Stimulated activated CD4-positive, alpha-beta T cell treated with anti-CD3 and anti-CD28 coated beads, Interleukin-1b, Interleukin-23, amount 100 ng/mL, for 4 hours (primary cell): ENCODE measurements around the gene FAM222A.
"Not testable (repeated sequence)": the region's sequence is repeated elsewhere in the genome, so short reads cannot be mapped to it uniquely, and the experiment has no call there.

Experiments used
- DNase-seq, 2 donors: peaks; one replicate each; pipeline ENCODE4 v3.0.0-alpha.2; 2020; ENCODE audit warnings: low read depth in 2 of 2

Gene FAM222A

DNA sequence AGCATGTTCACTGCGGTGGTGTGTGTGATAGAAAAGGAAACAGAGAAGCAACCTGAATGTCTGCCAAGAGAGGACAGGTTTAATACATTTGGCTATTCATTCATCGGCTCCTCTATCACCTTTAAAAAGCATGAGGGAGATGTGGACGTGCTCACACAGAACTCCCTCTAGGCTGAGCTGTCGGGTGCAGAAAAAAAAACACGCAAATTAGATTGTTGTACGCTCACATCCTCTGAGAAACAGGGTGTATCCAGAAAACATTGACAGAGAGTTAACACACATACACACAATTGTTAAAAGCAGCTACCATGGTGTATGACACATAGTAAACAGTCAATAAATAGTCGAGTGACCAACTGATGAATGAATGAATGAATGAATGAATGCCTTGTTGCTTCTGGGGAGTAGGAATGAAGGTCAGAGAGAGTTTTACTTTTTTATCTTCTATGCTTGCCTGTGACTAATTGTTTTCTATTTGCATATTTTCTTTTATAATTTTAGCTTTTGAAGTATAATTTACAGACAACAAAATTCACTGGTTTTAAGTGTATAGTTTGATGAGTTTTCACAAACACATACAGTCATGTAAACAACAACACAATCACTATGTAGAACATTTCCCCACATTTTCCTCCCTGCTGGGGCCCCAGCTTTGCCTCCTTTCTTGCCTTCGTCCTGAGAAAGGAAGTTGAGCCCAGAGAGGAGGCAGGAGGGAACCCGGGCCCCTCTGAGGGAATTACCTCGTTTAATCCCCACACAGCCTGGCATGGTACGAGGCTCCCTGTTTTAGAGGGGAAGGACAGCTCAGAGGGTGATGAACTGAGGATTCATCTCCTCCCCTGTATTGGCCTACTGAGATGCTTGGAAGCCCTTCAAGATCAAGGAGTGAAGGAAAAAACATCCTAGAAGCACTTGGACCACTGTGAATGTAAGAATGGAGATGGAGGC, 19.7 kb upstream of the FAM222A start:
- no peak for DNase-seq

DNA sequence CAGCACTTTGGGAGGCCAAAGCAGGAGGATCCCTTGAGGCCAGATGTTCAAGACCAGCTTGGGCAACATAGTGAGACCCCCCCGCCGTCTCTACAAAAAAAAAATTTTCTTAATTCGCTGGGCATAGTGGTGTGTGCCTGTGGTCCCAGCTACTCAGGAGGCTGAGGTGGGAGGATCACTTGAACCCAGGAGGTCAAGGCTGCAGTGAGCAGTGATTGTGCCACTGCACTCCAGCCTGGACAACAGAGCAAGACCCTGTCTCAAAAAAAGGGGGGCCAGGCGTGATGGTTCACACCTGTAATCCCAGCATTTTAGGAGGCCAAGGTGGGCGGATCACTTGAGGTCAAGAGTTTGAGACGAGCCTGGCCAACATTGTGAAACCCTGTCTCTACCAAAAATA, 19.0 kb upstream of the FAM222A start:
- not testable (repeated sequence) for DNase-seq

DNA sequence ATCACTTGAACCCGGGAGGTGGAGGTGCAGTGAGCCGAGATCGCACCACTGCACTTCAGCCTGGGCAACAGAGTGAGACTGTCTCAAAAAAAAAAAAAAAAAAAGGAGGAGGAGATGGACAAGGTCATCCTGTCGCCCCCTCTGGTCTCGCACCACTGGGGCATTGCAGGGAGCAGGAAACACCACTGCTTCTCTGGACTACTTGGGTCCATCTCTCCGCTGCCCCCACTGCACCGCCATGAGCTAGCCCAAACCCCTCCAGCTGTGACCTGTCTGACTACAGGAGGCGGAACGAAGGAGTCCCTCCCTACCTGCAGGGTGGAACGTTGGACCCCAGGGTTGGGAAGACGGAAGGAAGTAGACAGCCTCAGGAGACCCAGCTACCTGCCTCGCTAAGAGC, 18.2 kb upstream of the FAM222A start:
- DNase-seq, result no peak

DNA sequence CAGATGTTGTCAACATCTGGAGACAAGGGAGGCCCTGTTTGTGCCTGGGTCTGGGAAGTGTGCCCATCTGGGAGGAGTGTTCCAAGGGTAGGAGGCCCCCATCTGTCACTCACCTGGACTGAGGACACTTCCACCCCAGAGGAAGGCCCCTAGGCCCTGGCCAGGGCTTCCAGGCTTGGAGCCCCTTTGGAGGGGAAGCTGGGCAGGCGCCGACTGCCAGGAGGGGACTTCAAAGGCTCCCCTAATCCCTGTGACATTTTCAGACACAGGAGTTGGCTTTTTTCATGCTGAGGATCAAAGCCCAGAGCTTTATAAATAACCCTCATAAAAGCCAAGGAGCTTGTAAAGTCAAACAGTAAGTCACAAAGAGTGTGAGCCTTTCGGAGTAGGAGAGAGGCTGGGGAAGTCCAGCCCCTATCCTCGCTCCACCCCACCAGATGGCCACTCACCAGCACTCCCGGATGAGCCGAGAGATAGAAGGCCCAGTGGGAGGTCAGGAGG, 17.6 kb upstream of the FAM222A start:
- no peak for DNase-seq

DNA sequence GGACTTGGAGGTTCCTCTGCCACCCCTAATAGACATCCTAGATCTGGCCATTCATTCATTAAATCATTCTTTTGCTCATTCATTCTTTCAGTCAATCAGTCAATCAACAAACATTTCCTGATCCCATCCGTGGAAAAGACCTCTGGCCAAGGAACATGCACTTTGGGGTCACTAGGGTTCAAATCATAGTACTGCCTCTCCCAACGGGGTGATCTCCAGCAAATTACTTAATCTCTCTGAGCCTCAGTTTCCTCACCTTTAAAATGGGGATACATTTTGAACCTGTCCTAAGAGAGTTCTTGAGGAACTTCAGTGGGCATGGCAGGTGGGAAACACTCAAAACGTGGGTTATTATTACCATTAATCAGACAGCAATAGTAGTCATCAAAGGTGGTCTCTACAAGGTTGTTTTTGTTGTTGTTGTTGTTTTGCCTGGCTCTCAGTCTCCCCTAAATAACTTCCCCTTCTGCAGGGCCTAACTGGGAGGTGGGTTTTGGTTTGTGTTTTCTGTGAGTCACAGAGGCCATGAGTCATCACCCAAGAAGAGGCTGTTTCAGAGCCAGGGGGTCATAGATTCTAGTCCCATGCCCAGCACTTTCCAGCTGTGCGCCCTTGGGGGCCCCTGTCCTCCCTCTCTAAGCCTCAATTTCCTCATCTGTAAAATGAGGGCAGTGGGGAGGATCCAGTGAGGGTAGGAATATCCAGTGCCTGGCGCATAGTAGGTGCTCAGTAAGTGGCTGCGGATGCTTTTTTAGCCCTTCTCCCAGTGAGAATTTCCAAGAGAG, 16.9 kb upstream of the FAM222A start:
- no peak for DNase-seq

DNA sequence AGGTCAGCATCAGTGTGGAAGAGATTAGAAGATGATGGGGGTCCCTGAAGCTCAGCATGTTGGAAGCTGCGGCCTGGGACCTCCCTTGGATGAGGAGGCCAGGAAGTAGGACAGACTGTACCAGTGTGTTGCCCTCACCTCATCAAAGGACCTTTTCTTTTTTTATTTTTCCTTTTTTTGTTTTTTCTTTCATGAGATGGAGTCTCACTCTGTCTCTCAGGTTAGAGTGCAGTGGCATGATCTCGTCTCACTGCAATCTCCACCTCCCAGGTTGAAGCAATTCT, 16.4 kb upstream of the FAM222A start:
- no peak for DNase-seq

DNA sequence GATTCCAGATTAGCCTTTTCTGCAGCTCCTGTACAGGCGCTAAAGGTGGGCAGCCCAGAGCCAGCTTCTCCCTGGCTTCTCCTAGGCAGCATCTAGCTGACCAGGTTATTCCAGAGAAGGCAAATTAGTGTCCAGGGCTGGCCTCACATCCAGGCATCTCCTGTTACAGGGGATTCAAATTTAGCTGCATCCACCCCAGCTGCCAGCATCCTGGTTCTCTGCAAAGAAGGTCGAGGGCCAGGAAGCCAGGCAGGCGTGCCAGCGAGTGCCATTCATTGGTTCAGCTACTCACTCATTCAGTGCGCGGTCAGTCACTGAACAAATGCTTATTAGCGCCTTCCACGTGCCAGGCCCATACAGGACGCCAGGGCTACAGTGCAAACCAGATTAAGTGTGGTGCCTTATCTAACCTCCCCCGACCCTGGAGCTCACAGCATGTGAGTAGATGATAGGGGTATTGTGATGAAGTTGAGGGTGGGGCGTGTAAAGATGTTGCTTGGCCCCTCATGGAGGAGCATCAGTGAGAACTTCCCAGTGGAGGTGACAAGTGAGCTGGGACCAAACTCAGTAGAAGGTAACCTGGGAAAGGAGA, 15.7 kb upstream of the FAM222A start:
- no peak for DNase-seq

DNA sequence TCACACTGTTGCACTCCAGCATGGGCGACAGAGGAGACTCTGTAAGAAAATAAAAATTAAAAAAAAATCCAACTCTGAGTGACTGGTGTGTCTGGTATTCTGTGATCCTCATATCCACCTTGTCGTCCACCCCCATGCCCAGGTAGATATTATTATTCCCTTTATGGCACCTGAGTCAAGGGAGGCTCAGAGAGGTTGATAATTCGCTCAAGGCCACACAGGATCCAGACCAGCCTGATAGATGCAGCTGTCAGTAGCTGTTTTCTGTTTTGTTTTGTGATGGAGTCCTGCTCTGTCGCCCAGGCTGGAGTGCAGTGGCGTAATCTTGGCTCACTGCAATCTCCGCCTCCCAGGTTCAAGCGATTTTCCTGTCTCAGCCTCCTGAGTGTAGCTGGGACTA, 14.8 kb upstream of the FAM222A start:
- DNase-seq, result no peak

DNA sequence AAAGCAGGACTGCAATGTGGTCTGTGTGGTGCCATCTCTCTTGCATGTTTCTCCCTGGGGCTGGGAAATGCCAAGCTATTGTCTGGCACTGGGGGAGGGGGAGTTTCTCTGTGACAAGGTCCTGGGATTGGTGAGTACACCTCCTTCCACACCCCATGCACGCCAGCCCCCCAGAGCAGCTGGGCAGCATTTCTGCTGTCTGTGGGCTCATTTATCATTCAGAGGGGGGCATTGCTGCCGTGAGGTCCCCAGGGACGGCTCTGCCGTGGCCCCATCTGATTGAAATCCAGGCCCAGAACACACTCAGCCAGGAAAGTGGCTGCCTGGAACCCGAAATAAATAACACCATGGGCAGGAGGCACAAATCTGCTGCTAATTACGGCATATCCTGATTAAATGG, 12.6 kb upstream of the FAM222A start:
- DNase-seq, result no peak

DNA sequence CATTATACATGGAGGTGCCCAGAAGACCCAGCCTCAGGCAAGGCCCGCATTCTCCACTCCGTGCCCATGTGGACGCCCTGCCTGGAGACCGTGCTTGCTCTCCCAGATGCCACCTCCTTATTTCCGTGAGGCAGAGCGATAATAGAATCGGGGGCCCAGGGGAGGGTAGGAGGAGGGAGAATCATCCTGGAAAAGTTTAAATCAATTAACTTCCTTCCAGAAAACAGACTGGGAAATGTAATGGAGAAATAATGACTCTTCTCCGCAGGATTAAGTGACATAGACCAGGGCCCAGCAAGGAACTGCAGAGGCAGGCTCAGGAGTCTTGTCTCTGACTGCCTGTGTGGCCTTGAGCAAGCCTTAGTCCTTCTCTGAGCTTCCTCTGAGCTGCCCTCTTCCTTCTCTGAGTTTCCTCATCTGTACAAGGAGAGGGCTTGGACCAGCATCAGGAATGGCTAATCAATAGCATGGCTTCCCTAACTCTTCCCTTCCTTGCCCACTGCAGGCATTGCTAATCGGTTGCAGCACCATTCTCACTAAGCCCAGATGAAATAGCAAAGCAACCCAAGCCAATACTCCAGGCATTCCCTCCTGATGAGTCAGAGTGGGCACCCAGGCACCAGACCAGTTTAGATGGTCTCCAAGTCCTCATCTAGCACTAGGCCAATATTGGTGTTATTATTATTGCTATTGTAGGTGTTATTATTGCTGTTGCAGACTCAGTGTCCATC, 11.3 kb upstream of the FAM222A start:
- DNase-seq, result no peak

DNA sequence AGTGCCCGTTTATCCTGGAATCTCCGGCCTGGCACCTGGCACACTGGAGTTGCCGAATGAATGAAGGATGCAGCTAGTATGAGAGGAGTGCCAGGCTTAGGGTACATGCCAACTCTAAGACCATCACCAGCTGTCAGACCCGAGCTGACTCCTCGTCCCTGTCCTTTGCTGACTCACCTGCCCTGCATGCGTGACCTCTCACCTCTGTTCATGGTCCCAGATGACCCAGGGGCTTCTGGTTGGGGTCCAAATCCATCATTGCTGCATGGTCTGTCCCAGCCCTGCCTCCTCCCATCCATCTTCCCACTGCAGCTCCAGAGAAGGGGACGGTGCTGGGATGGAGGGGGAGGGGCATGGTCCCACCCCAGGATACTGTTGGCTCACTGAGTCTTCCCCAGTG, 9.9 kb upstream of the FAM222A start:
- DNase-seq, result no peak

DNA sequence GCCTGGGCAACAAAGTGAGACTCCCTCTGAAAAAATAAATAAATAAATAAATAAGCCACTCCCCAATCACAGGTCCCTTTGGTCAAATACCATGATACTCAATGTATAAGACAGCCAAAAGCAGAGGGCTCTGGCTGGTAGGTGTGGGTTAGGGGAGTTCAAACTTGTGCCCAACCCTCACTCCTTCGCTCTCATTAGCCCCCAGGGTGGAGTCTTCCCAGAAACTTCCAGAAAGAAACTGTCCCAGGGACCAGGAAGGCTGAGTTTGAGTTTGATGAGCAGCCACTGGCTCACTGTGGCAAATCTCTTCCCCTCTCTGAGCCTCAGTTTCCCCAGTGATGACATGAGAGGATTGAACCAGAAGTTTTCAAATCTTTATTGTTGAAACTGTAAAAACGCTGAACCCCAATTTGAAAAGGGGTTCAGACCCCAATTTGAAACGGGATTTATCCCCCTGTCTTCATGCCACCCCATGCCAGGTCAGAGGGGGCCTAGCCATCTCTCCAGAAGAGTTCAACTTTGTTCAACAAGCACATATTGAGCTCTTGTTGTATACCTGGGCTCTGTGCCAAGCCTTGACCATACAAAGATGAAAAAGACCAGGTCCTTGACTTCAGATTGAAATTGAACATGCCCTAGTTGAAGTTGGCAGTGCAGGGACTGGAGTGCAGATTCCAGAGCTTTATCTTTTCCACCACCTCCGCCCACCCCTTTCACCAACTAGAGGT, 9.1 kb upstream of the FAM222A start:
- DNase-seq, result no peak

DNA sequence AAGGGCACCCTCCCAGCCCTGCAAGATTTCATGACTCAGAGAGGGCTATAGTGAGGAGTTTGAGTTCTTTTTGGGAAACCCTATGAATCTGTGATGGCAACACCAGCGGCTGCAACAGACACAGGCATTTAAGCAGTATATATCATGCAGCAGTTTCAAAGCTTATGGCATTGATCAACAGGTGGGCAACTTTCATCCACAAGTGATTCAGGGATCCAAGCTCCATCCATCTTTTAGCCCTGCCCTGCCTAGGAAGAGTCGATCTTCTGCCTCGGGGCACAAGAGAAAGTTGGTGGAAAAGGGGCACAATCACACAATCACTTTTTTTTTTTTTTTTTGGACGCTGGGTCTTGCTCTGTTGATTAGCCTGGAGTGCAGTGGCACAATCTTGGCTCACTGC, 8.3 kb upstream of the FAM222A start:
- DNase-seq, result no peak

DNA sequence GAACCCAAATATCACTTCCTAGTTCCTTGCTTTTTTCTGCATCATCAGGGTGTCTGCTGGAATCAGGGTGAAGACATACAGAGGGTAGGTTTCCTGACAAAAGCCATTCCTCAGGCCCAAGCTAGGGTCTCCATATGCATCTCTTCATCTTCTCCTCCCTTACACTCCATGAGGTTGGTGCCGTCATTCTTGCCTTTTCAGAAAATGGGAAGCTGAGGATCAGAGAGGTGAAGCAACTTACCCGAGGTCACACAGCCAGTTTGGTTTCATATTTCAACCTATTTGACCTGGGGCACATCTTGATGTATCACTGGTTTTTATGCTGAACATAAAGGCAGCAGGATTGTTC, 7.3 kb upstream of the FAM222A start:
- DNase-seq, result no peak

DNA sequence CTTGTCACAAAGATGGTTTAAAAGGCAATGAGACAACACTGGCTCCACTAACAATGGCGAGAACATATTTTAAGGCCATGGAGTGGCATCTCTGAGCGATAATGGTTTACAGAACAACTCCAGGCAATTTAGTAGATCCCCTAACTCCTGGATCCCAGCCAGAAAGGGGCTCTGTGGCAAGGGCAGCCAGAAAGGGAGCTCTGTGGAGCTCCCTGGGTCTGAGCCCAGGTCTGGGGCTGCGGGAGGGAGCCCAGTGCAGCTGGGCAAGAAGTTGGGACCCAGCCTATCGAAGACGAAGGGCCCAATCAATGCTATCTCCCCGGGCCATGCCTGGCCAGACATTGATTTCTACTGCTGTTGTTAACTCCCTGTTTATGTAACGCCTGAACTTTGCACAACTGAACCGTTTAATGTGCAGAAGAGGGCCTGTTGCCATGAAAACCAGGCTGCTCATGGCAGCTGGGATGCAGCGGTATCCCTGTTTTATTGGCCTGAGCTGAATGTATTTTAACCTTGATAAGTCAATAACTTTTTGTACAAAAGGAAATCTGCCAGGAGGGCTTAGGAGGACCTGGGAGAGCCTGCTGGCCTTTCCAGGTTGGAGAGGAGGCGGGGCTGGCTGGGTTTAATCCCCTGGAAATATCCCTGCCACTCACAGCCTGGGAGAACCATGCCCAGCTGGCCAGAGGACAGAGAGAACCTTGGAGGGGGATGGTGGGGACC, 6.7 kb upstream of the FAM222A start:
- DNase-seq, result no peak

DNA sequence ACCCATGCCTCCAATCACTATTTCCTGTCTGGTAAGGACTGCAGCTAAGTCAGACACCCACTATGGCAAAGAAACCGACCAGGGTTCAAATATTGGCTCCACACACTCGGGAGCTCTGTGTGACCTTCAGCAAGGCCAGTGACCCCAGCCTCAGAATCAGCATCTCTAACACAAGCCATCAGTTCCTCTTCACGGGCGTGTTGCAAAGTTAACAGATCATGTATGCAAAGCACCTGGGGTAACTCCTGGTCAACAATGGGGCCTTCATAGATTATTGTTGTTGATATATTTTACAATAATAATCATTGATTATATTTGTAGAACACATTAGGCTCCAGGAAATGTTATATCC, 6.2 kb upstream of the FAM222A start:
- no peak for DNase-seq

DNA sequence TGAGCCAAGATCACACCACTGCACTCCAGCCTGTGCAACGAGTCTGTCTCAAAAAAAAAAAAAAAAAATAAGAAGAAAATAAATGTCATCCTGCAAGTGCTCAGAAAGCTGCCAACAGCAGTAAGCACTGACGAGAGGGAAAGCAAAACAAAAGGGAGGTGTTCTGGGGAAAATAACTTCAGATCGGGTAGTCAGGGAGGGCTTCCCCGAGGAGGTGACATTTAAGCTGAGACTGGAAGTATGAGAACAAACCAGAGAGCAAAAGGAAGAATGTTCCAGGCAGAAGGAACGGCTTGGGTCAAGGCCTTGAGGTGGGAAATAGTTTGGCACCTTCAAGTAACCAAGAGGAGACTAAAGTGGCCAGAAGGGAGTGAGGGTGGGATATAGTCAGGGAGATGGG, 4.7 kb upstream of the FAM222A start:
- no peak for DNase-seq

DNA sequence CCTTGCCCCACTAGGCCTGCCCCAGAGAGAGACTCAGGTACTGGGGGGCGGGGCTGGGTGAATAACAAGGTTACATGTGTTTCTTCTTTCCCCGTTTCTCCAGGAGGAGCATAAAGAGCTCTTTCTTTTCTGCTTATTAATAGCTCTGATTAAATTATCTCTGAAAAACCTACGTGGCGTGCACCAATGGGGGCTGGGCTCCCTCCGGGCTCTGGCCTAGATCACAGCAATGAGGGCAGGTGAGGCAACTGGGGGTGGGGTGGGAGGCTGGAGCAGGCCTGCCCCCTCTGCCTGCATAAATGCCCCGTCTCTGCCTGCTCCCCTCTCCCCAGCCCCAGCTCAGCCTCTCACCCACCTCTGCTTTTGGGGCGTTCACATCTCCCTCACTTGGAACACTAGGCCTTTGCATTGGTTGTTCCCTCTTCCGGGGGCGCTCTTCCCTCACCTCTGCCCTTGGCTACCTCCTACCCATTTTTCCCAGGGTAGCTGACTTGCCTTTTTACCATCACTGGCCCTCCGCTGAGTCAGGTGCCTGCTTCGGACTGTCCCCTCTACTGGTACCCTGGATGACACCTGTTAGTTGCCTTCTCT, 4.1 kb upstream of the FAM222A start:
- no peak for DNase-seq

DNA sequence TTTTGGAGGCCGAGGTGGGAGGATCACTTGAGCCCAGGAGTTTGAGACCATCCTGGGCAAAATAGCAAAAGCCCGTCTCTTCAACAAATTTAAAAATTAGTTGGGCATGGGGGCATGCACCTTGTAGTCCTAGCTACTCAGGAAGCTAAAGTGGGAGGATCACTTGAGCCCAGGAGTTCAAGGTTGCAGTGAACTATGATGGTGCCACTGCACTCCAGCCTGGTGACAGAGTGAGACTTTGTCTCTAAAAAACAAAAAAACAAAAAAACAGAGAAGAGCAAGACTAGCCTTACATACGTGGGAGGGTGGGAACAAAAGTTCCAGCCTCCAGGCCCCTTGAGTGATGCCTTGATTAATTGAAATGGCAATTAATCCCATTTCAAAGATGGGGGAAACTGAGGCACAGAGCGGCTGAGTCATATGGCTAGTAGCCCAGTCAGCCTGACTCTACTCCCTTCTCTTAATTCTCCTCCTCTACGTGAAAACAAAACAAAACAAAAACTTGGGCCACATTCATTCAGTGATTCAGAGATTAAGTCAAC, 3.3 kb upstream of the FAM222A start:
- DNase-seq, result no peak
